ENCODE results near the gene WDR72.

DNA sequence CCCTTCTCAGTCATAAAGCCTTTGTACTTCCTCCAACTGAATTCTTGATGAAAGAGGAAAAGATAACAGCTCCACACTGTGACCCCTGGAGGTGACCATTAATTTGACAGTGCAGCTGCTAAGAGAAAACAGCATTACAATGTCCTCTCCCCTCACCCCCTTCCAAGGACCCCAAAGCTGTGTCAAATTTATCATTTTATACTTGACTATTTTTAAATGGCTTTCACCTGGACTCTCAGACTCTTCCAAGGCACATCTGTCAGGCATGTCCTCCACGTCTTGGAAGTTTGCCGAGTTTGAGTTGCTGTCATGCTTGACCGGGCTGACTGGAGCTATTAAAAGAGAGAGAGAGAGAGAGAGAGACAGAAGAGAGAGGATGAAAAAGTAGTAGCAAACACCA lies 236.5 kb downstream of the WDR72 start:
- TF ChIP-seq, protein P1, sequence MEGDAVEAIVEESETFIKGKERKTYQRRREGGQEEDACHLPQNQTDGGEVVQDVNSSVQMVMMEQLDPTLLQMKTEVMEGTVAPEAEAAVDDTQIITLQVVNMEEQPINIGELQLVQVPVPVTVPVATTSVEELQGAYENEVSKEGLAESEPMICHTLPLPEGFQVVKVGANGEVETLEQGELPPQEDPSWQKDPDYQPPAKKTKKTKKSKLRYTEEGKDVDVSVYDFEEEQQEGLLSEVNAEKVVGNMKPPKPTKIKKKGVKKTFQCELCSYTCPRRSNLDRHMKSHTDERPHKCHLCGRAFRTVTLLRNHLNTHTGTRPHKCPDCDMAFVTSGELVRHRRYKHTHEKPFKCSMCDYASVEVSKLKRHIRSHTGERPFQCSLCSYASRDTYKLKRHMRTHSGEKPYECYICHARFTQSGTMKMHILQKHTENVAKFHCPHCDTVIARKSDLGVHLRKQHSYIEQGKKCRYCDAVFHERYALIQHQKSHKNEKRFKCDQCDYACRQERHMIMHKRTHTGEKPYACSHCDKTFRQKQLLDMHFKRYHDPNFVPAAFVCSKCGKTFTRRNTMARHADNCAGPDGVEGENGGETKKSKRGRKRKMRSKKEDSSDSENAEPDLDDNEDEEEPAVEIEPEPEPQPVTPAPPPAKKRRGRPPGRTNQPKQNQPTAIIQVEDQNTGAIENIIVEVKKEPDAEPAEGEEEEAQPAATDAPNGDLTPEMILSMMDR (IDR thresholded peaks at IDR 0.05), result no peak
- TF ChIP-seq POLR2AphosphoS5 (IDR thresholded peaks at IDR 0.05), result no peak

Measured in gastroesophageal sphincter (tissue), 3 donors.